ENCODE results near the gene GARIN1A. TPM values are rescaled to one million over a fixed set of nuclear protein-coding genes. Genes with fewer than 3 reads are reported as not detected.

Gene GARIN1A
- total and polyA plus RNA-seq, 2 of the 8 experiments (the other 6 are each of a cell fraction or from before 2014, with no cell fraction given): 0.34 TPM; not detected in 1

DNA sequence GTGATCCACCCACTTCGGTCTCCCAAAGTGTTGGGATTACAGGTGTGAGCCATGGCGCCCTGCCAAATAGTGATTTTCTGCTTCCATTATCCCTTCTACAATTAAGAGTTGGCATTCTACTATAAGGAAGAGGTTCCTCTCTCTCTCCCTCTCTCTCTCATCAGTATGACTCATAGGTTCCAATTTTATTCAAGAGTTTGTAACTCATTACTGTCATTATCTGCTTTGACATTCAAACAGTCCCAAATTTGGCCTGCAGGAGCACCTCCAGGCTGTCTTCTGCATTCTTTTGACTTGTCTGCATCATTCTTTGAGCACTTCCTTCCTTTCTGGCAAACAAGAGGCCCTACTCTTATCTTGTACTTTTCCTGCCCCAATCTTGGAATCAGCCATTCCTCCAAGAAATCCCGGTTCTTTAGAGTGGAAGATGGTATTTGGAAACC is 33.8 kb downstream of the GARIN1A start:
- Histone ChIP-seq H3K56ac (replicated peaks; ENCODE audit: insufficient read length, low read depth, low read length) (no peak overlapping the region), H2BK12ac (ENCODE audit: low read depth, low read length) (no peak overlapping the region), H2BK120ac (replicated peaks; ENCODE audit: low read depth, low read length) (no peak overlapping the region), H2BK15ac (ENCODE audit: low read length) (no peak overlapping the region), H3K23ac (ENCODE audit: insufficient read length) (no peak overlapping the region), H4K8ac (ENCODE audit: extremely low read depth, insufficient read depth, low read length) (no peak overlapping the region; the same call in 1 of the 2 replicates), H3K23me2 (ENCODE audit: low read depth, low read length) (peaks cover 2% of the 10 kb centered on the region; the same call in 1 of the 2 replicates), H3K9me3 (ENCODE audit: insufficient read depth in 2 of 2, low read depth in 1 of 2, low read length in 1 of 2) (no peaks in the 10 kb centered on the region), H3K9ac (replicated peaks in 1 of 4; ENCODE audit: extremely low read depth in 1 of 4, low read depth in 3 of 4, low read length in 3 of 4) (no peak overlapping the region), H2BK20ac (ENCODE audit: low read length) (no peak overlapping the region), H3K4ac (replicated peaks; ENCODE audit: insufficient read length, low read depth, low read length) (no peak overlapping the region), H4K20me1 (replicated peaks in 1 of 2; ENCODE audit: control insufficient read depth in 1 of 2, insufficient read depth in 2 of 2, low read length in 2 of 2) (no peaks in the 10 kb centered on the region), H3K4me3 (ENCODE audit: extremely low read depth in 1 of 4, insufficient read depth in 2 of 4, low read depth in 3 of 4, low read length in 4 of 4) (no peak overlapping the region), H3K18ac (ENCODE audit: extremely low read depth, low read length) (no peak overlapping the region), H2AFZ (ENCODE audit: low read length) (no peak overlapping the region), H3K27ac (ENCODE audit: low read depth, low read length) (no peak overlapping the region), H2BK5ac (ENCODE audit: low read depth, low read length) (no peak overlapping the region), H2AK5ac (ENCODE audit: low read depth, low read length) (no peak overlapping the region), H3K14ac (ENCODE audit: insufficient read length) (no peak overlapping the region), H3K4me1 (replicated peaks in 1 of 4; ENCODE audit: control insufficient read depth in 3 of 4, insufficient read depth in 4 of 4, low read length in 3 of 4) (peaks cover 2 to 10% (median 7%) of the 10 kb centered on the region in 4 experiments; a peak in 6 of 7 replicates), H3K79me2 (ENCODE audit: control insufficient read depth in 1 of 2, insufficient read depth in 2 of 2, low read length in 2 of 2) (no peaks in the 10 kb centered on the region), H4K91ac (replicated peaks; ENCODE audit: insufficient read length, low read length) (no peak overlapping the region), H3K4me2 (ENCODE audit: insufficient read depth in 1 of 2, low read depth in 2 of 2, low read length in 2 of 2) (no peak overlapping the region), H3K79me1 (ENCODE audit: low read depth, low read length) (no peaks in the 10 kb centered on the region), H3K27me3 (replicated peaks in 1 of 4; ENCODE audit: control insufficient read depth in 3 of 4, extremely low read depth in 1 of 4, insufficient read depth in 3 of 4, low read length in 3 of 4) (no peaks in the 10 kb centered on the region), H3K36me3 (ENCODE audit: control insufficient read depth in 2 of 4, insufficient read depth in 4 of 4, low read length in 3 of 4) (no peaks in the 10 kb centered on the region), H4K5ac (ENCODE audit: insufficient read length, low read depth, low read length) (no peak overlapping the region)
- no peak for DNase-seq (ENCODE audit: low read depth in 1 of 2, low spot score in 2 of 2)
- CTCF ChIA-PET (ENCODE audit: partially characterized antibody): interaction anchor here (1.5 kb wide), 1 partner anchor 174 kb away, joined by 7 read pairs; no protein-coding TSS in a partner anchor
- POLR2A ChIA-PET (ENCODE audit: partially characterized antibody): no interaction called here
- TF ChIP-seq RXRA (IDR thresholded peaks at IDR 0.05; ENCODE audit: insufficient read depth, low read depth, low read length) (no peak), ATF3 (IDR thresholded peaks at IDR 0.05; ENCODE audit: insufficient read depth, low read depth, low read length) (no peak), TBP (IDR thresholded peaks at IDR 0.05; ENCODE audit: low read depth, low read length) (no peak), YY1 (IDR thresholded peaks at IDR 0.05; ENCODE audit: low read depth, low read length) (no peak)
- WGBS, 2 experiments (ENCODE audit: extremely low coverage in 1 of 2, insufficient coverage in 1 of 2, insufficient read length in 1 of 2, insufficient replicate concordance in 2 of 2, low coverage in 1 of 2, low lambda C conversion rate in 2 of 2, missing lambda C conversion rate in 1 of 2): 89% methylated on average over 3 of the region's 3 CpGs; no CpG with 5 or more reads in 1 of the 2 experiments
- no peak for FAIRE-seq

Data from H1 (cell line).